GM18507 (cell line): ENCODE data around the gene PTPRN2.

Experiments used
- DNase-seq: peaks from one replicate; pipeline ENCODE4 v3.0.0; 2011; ENCODE audit warnings: low read depth; ENCODE audit not compliant: insufficient read length; ENCODE audit errors: extremely low spot score
- FAIRE-seq: peaks from 2 replicates; lab custom pipeline; 2011; peaks lifted over from hg19 to GRCh38; lab: Jason Lieb, UNC

The PTPRN2 gene

GRCh38 chr7:158502068-158502750 lies 85.4 kb downstream of the PTPRN2 start:
- FAIRE-seq (no peak), DNase-seq (no peak)

- DNase-seq (no peak), FAIRE-seq (no peak)
Measured at GRCh38 chr7:158501393-158502067, 86.1 kb downstream of the PTPRN2 start.

GRCh38 chr7:158500651-158501052 lies 87.0 kb downstream of the PTPRN2 start:
- FAIRE-seq, result no peak
- DNase-seq, result no peak

- FAIRE-seq (no peak), DNase-seq (no peak)
Measured at GRCh38 chr7:158499082-158499455, 88.6 kb downstream of the PTPRN2 start.

GRCh38 chr7:158498443-158499081 lies 89.1 kb downstream of the PTPRN2 start:
- FAIRE-seq, result no peak
- no peak for DNase-seq

GRCh38 chr7:158497627-158498026 lies 90.0 kb downstream of the PTPRN2 start:
- no peak for FAIRE-seq

GRCh38 chr7:158495786-158496185 lies 91.8 kb downstream of the PTPRN2 start:
- peak; percentile 11 for DNase-seq
- no peak for FAIRE-seq

More at GRCh38 chr7:158497627-158498026, 90.0 kb downstream of the PTPRN2 start:
- no peak for DNase-seq

- DNase-seq, result no peak
- no peak for FAIRE-seq
Measured at GRCh38 chr7:158495216-158495615, 92.4 kb downstream of the PTPRN2 start.

GRCh38 chr7:158494643-158495042 lies 93.0 kb downstream of the PTPRN2 start:
- DNase-seq (no peak), FAIRE-seq (no peak)

GRCh38 chr7:158494162-158494586 lies 93.4 kb downstream of the PTPRN2 start:
- DNase-seq (no peak), FAIRE-seq (no peak)

GRCh38 chr7:158492367-158492764 lies 95.3 kb downstream of the PTPRN2 start:
- FAIRE-seq, result no peak

GRCh38 chr7:158491094-158491493 lies 96.5 kb downstream of the PTPRN2 start:
- DNase-seq, result no peak
- FAIRE-seq, result no peak

More at GRCh38 chr7:158492367-158492764, 95.3 kb downstream of the PTPRN2 start:
- no peak for DNase-seq

- FAIRE-seq, result no peak
- no peak for DNase-seq
Measured at GRCh38 chr7:158490171-158490782, 97.3 kb downstream of the PTPRN2 start.

GRCh38 chr7:158489462-158490155 lies 98.0 kb downstream of the PTPRN2 start:
- FAIRE-seq, result no peak
- no peak for DNase-seq

- DNase-seq (no peak), FAIRE-seq (no peak)
Measured at GRCh38 chr7:158488181-158488971, 99.2 kb downstream of the PTPRN2 start.

- DNase-seq (no peak), FAIRE-seq (no peak)
Measured at GRCh38 chr7:158487631-158488151, 99.9 kb downstream of the PTPRN2 start.

- no peak for DNase-seq
- no peak for FAIRE-seq
Measured at GRCh38 chr7:158486919-158487318, 100.7 kb downstream of the PTPRN2 start.

- FAIRE-seq (no peak), DNase-seq (no peak)
Measured at GRCh38 chr7:158484801-158485531, 102.7 kb downstream of the PTPRN2 start.
